AG10803 (cell line): ENCODE results near the gene GALNT18.

Experiments used
- DNase-seq: peaks from one replicate; pipeline ENCODE4 v3.0.0; 2010; ENCODE audit warnings: low read depth
- H3K4me3 ChIP-seq: 2 replicates; pipeline ENCODE4 v1.5.1; 2011; ENCODE audit warnings: mild to moderate bottlenecking, low read length, control low read depth
- TF ChIP-seq, protein P1 (sequence below): conservative IDR thresholded peaks from 2 replicates; pipeline ENCODE4 v1.5.1; 2011; ENCODE audit warnings: mild to moderate bottlenecking, low read length, control low read depth, inconsistent platforms

The GALNT18 gene

DNA sequence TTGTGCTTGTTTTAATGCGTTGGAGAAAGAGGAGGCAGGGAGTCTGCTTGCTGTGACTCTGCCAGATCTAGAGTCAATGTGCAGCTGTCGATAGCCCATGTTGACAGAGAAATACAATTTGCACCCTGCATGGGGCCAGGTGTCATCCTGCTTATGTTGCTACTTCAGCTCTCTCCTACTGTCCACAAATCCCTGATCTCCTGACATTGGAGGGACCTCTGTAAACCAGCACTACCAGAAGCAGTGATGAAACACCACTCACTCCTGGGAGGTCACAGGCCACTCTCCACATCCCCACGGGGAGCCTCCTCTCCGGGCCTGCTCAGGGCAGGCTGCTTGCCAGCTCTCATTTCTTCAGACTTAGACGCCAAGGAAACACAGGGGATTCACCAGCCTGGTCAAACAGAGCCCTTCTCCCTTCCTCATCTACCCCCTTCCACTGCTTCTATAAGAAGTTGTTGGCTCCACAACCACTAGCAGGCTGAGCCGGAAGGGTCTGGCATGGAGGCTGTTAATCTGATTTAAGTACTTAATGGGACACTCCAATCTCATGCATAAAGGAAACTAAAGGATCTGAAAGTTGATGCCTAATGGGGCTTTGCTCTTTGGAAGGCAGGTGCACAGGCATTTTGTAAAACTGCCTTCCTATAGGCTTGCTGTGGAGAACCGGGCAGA lies 238.8 kb downstream of the GALNT18 start:
- TF ChIP-seq, protein P1, sequence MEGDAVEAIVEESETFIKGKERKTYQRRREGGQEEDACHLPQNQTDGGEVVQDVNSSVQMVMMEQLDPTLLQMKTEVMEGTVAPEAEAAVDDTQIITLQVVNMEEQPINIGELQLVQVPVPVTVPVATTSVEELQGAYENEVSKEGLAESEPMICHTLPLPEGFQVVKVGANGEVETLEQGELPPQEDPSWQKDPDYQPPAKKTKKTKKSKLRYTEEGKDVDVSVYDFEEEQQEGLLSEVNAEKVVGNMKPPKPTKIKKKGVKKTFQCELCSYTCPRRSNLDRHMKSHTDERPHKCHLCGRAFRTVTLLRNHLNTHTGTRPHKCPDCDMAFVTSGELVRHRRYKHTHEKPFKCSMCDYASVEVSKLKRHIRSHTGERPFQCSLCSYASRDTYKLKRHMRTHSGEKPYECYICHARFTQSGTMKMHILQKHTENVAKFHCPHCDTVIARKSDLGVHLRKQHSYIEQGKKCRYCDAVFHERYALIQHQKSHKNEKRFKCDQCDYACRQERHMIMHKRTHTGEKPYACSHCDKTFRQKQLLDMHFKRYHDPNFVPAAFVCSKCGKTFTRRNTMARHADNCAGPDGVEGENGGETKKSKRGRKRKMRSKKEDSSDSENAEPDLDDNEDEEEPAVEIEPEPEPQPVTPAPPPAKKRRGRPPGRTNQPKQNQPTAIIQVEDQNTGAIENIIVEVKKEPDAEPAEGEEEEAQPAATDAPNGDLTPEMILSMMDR: no peak
- H3K4me3 ChIP-seq: no peak overlapping the region
- no peak for DNase-seq

DNA sequence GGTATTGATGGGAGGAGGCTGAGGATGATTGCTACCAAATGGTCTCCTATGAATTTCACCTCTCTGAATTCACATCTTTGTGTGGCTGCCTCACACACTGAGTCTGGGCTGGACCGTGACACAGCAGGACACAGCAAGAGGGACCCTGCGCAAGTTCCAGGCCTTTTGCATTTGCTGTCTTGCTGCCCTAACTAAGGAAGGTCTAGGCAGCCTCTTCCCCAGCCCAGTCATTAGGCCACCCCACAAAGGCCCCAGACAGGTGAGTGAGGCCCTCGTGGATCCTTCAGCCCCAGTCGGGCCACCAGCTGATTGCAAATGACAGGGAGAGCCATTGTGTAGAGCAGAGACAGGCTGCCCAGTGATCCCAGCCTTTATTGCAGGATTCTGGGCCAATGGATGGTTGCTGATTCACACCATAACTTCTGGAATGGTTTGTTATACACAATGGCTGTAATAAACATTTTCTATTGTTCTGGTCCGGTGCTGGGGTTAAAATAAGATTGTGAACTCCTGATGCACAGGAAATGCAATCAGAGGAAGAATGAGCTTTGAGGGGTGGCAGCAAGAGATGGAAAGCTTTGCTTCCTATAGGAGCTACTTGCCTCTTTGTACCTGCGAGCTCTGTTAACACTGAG lies 240.2 kb downstream of the GALNT18 start:
- no peak for DNase-seq
- H3K4me3 ChIP-seq: no peak overlapping the region
- TF ChIP-seq, protein P1: no peak

DNA sequence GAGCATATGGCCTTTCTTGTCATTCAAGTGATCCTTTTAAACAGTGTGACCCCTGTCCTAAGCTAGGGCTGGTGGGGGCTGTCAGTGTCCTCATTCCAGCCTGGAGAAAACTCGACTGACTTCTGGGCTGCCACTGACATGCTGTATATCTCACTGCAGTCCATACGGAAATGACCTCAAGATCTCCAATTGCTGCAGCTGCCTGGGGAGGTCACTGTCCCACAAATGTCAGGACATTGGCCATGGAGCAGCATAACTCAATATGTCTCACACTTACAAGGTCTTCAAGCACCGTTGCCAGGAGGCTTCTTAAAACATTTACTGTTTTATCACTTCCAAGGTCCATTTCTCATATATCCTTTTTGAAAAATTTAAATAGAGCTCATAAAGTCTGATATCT lies 240.9 kb downstream of the GALNT18 start:
- DNase-seq: no peak
- TF ChIP-seq, protein P1: no peak

DNA sequence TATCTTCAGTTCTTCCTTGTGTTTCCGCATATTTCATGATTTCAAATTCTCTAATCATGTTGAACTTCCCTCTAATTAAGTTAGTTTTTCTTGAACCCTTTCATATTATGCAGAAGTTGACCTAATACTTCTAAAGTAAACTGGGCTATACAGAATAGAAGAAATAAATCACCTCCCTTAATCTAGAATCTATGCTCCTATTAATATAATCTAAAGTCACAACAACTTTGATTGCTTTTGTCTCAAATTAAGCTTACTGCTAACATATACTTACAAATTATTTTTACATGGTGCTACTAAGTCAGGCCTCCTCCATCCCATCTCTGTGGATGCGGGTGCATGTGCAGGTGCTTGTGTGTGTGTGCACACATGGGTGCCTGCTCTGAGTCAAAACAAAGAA lies 241.5 kb downstream of the GALNT18 start:
- TF ChIP-seq, protein P1: no peak
- no peak for DNase-seq
- H3K4me3 ChIP-seq: no peak overlapping the region

More for the DNA sequence above, 240.9 kb downstream of the GALNT18 start:
- no peak overlapping the region for H3K4me3 ChIP-seq

DNA sequence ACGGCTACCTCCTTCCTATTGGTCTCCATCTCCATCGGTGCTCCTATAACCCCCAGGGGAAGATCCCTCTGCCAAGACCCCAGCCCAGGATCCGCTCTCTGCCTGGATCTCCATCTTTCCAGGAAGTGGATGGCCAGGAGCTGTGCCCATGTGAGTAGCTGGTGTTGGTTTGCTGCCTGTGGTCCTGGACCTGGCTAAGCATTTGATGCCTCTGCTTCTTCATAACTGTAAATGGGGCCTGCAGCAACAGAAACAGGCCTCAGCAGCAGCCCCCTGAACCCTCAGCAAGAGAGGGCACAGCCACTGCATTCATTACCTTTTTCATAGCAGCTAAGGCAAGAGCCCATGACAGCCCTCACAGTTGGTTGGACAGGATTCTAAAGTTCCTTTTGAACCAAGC lies 242.1 kb downstream of the GALNT18 start:
- TF ChIP-seq, protein P1: no peak
- no peak overlapping the region for H3K4me3 ChIP-seq
- DNase-seq: no peak

DNA sequence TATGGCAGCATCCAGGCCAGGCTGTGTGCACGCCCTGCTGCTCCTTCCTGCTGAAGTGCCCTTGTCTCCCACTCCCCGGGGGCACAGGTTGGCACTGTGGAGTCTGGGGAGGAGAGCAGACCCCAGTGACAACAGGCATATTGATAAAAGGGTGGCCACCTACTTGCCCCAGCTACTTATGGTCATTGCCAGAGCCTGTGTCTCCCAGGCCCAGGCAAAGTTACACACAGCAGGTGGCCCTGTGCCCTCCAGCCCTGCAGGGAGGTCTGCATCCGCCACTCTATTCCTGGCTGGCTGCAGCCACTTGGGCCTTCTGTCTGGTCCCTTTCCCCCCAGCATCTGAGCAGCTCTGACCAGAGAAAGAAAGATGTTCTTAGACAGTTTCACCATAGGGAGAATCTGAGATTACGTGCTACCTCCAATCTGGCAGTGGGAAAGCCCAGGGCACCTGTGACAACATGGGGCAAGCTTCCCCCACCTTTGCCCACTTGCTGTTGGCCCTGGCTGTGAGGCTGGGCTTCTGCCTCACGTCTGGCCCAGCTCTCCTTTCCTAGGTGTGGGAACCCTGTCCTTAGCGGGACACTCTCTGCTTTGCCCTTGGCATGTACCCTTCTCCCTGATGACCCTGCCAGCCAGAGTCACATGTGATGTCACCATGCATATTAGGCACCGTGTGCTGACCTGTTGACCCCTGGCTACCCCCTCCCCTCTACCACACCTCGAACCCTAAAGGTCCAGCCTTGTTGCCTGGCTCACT lies 243.4 kb downstream of the GALNT18 start:
- no peak overlapping the region for H3K4me3 ChIP-seq
- no peak for DNase-seq
- TF ChIP-seq, protein P1: no peak
